Neural crest cell (in vitro differentiated cells): ENCODE data around the gene PCNP. TPM values are rescaled to one million over a fixed set of nuclear protein-coding genes. Genes with fewer than 3 reads are reported as not detected.
"Not testable (repeated sequence)": the region's sequence is repeated elsewhere in the genome, so short reads cannot be mapped to it uniquely, and the experiment has no call there.

Source experiments
- DNase-seq: peaks from one replicate; pipeline ENCODE4 v3.0.0; 2021; ENCODE audit warnings: low read depth, mixed read lengths, low spot score
- H3K27ac Mint-ChIP-seq: one replicate; pipeline ENCODE4 v1.8.0; 2021; ENCODE audit warnings: mild to moderate bottlenecking, mixed read lengths; ENCODE audit not compliant: unreplicated experiment
- H3K27me3 Mint-ChIP-seq: 2 replicates; pipeline ENCODE4 v1.8.0; 2021; ENCODE audit warnings: low read depth, mild to moderate bottlenecking, mixed read lengths
- H3K36me3 Mint-ChIP-seq: 2 replicates; pipeline ENCODE4 v1.8.0; 2021; ENCODE audit warnings: low read depth, mild to moderate bottlenecking, mixed read lengths
- H3K4me1 Mint-ChIP-seq: 2 replicates; pipeline ENCODE4 v1.8.0; 2021; ENCODE audit warnings: mixed read lengths
- H3K4me3 Mint-ChIP-seq: one replicate; pipeline ENCODE4 v1.8.0; 2021; ENCODE audit warnings: mild to moderate bottlenecking, mixed read lengths
- H3K9me3 Mint-ChIP-seq: 2 replicates; pipeline ENCODE4 v1.8.0; 2021; ENCODE audit warnings: mixed read lengths
- CTCF ChIP-seq: fragments of 200-600 bp; sonication (generic); conservative IDR thresholded peaks from 2 replicates; pipeline ENCODE4 v1.5.0; 2021; ENCODE audit warnings: antibody characterized with exemption, mild to moderate bottlenecking
- total RNA-seq: library from RNA; stranded (reverse); gene quantifications from 2 replicates; pipeline ENCODE4 v1.2.1, GENCODE V29; 2021

PCNP gene
- total RNA-seq, 1 donor from 2014 or later = 153 TPM

DNA sequence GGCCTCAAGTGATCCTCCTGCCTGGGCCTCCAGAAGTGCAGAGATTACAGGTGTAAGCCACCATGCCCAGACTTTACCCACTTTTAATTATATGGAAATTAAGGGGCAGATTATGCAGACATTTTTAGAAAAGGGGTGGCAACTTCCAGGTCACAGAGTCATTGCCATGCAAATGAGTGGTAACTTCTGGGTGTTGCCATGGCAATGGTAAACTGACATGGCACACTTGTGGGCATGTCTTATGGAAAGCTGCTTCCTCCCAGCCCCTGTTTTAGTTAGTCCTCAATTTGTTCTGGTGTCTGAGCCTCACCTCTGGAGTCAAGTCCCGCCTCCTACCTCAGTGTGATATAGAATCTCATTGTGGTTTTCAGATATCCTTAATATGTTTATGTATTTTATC is 49.7 kb downstream of the PCNP start:
- no peaks in the 10 kb centered on the region for H3K36me3 Mint-ChIP-seq
- H3K27ac Mint-ChIP-seq = no peak overlapping the region
- no peaks in the 10 kb centered on the region for H3K9me3 Mint-ChIP-seq
- H3K4me1 Mint-ChIP-seq = no peaks in the 10 kb centered on the region
- TF ChIP-seq CTCF = no peak
- H3K4me3 Mint-ChIP-seq = no peak overlapping the region
- no peak for DNase-seq
- no peaks in the 10 kb centered on the region for H3K27me3 Mint-ChIP-seq

GRCh38 chr3:101624857-101625256 is 50.9 kb downstream of the PCNP start:
- TF ChIP-seq CTCF = no peak
- H3K36me3 Mint-ChIP-seq = no peaks in the 10 kb centered on the region

GRCh38 chr3:101625879-101626278 is 51.9 kb downstream of the PCNP start:
- Mint-ChIP-seq H3K36me3 (no peaks in the 10 kb centered on the region), H3K4me1 (no peaks in the 10 kb centered on the region), H3K9me3 (no peaks in the 10 kb centered on the region), H3K27ac (no peak overlapping the region), H3K4me3 (no peak overlapping the region), H3K27me3 (no peaks in the 10 kb centered on the region)
- TF ChIP-seq CTCF = no peak
- no peak for DNase-seq

More at GRCh38 chr3:101624857-101625256, 50.9 kb downstream of the PCNP start:
- no peaks in the 10 kb centered on the region for H3K27me3 Mint-ChIP-seq
- H3K27ac Mint-ChIP-seq = no peak overlapping the region
- DNase-seq = no peak
- H3K4me3 Mint-ChIP-seq = no peak overlapping the region
- no peaks in the 10 kb centered on the region for H3K4me1 Mint-ChIP-seq
- H3K9me3 Mint-ChIP-seq = no peaks in the 10 kb centered on the region

DNA sequence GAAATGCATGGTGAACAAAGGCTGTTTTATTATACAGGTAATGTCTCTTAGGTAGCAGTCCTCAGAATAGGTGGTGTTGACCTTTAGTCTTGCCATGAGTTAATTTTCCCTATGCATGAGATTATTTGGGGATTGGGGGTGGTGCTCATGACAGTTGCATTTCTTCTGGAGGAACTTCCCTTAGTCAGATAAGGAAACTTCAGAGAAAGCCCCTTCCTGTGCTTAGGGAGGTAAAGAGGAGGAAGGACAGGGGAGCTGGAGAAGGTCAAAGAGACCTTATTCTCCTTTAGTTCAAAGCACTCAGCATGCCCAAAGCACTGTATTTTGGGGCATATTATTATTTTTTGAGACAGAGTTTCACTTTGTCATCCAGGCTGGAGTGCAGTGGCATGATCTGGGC is 55.2 kb downstream of the PCNP start:
- no peak for DNase-seq
- peaks cover 2% of the 10 kb centered on the region for H3K27me3 Mint-ChIP-seq
- peak overlapping the region; percentile 50 for H3K27ac Mint-ChIP-seq
- no peaks in the 10 kb centered on the region for H3K36me3 Mint-ChIP-seq
- no peaks in the 10 kb centered on the region for H3K9me3 Mint-ChIP-seq
- no peaks in the 10 kb centered on the region for H3K4me1 Mint-ChIP-seq
- H3K4me3 Mint-ChIP-seq = no peak overlapping the region
- no peak for TF ChIP-seq CTCF

DNA sequence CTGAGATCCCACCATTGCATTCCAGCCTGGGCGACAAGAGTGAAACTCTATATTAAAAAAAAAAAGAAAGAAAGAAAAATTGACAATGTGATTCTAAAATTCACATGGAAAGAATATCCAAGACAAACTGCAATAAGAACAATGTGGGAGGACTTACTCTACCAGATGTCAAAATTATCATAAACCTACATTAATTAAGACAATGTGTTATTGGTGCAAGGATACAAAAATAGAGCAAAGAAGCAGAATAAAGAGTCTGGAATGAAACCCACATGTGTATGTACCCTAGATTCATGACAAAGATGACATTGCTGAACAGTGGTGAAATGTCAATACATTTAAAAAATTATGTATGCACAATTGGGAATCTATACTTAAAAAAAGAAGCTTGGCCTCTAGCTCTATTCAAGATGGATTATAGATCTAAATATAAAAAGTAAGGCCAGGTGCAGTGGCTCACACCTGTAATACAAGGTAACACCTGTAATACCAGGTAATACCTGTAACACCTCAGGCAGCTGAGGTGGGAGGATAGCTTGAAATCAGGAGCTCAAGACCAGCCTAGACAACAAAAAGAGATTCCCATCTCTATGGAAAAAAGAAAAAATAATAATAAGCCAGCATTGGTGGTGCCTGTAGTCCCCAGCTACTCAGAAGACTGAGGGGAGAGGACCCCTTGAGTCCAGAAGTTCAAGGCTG is 57.3 kb downstream of the PCNP start:
- Mint-ChIP-seq H3K4me3 (no peak overlapping the region), H3K27ac (no peak overlapping the region), H3K27me3 (peaks cover 6% of the 10 kb centered on the region), H3K9me3 (no peaks in the 10 kb centered on the region), H3K4me1 (no peaks in the 10 kb centered on the region), H3K36me3 (no peaks in the 10 kb centered on the region)
- no peak for DNase-seq
- TF ChIP-seq CTCF = no peak

GRCh38 chr3:101631959-101632358 is 58.0 kb downstream of the PCNP start:
- not testable (repeated sequence) for H3K4me1 Mint-ChIP-seq, H3K4me3 Mint-ChIP-seq, H3K9me3 Mint-ChIP-seq, H3K36me3 Mint-ChIP-seq, H3K27ac Mint-ChIP-seq, H3K27me3 Mint-ChIP-seq, DNase-seq
